IMR-90 (cell line): Measurements from ENCODE around the gene RPS10. TPM values are rescaled to one million over a fixed set of nuclear protein-coding genes. Genes with fewer than 3 reads are reported as not detected.
"Not testable (repeated sequence)": the region's sequence is repeated elsewhere in the genome, so short reads cannot be mapped to it uniquely, and the experiment has no call there.

Experiments used
- ATAC-seq: fragments of 200-7000 bp; cut with Tn5 transposase; 2 replicates; pipeline ENCODE4 v1.9.1; 2020; ENCODE audit warnings: low read depth, mild to moderate bottlenecking, moderate library complexity
- BruUV-seq: library from RNA; stranded (reverse); fragments of 400-500 nt; replicated peaks from 2 replicates; lab custom pipeline; 2021; lab: Mats Ljungman, UMichigan
- CTCF ChIA-PET: fragments of 300-600 bp; formaldehyde crosslinking; extraction: SDS; loops from one replicate; lab custom pipeline; 2021; ENCODE audit warnings: antibody characterized with exemption; lab: Yijun Ruan, JAX
- POLR2A ChIA-PET: fragments of 300-600 bp; sonication (Branson Sonifier 250); formaldehyde crosslinking; loops from one replicate; lab custom pipeline; 2022; ENCODE audit warnings: antibody characterized with exemption; ENCODE audit not compliant: unreplicated experiment; lab: Charles Lee
- DNase-seq: peaks from one replicate; pipeline ENCODE4 v3.0.0; 2013
- H2AFZ ChIP-seq: replicated peaks from 2 replicates; pipeline ENCODE3; 2013; ENCODE audit warnings: low read length, mild to moderate bottlenecking; ENCODE audit not compliant: poor library complexity
- H2AK5ac ChIP-seq: 2 replicates; pipeline ENCODE4 v1.6.1; 2013; ENCODE audit warnings: low read depth, low read length, inconsistent platforms
- H2AK9ac ChIP-seq: replicated peaks from 2 replicates; pipeline ENCODE3; 2013; ENCODE audit warnings: mild to moderate bottlenecking, low read depth, low read length, moderate library complexity; ENCODE audit not compliant: poor library complexity
- H2BK120ac ChIP-seq: 2 replicates; pipeline ENCODE4 v1.6.1; 2013; ENCODE audit warnings: low read depth, low read length, inconsistent platforms
- H2BK15ac ChIP-seq: 3 replicates; pipeline ENCODE4 v1.6.1; 2013; ENCODE audit warnings: low read depth, low read length, inconsistent platforms
- H2BK20ac ChIP-seq: 2 replicates; pipeline ENCODE4 v1.6.1; 2013; ENCODE audit warnings: low read depth, mild to moderate bottlenecking, inconsistent platforms, low read length, moderate library complexity
- H2BK5ac ChIP-seq: 2 replicates; pipeline ENCODE4 v1.6.1; 2013; ENCODE audit warnings: mild to moderate bottlenecking, low read depth, low read length, inconsistent platforms; ENCODE audit not compliant: poor library complexity, severe bottlenecking
- H3K14ac ChIP-seq: replicated peaks from 2 replicates; pipeline ENCODE4 v1.6.1; 2013; ENCODE audit warnings: low read depth, low read length, inconsistent platforms
- H3K18ac ChIP-seq: 2 replicates; pipeline ENCODE4 v1.6.1; 2013; ENCODE audit warnings: low read depth, low read length, control low read depth
- H3K23ac ChIP-seq: 2 replicates; pipeline ENCODE4 v1.6.1; 2013; ENCODE audit warnings: low read depth, low read length, inconsistent platforms
- H3K27ac ChIP-seq: 2 replicates; pipeline ENCODE4 v1.5.1; 2013; ENCODE audit warnings: mild to moderate bottlenecking, control low read depth, low read length; ENCODE audit not compliant: insufficient read depth
- H3K27me3 ChIP-seq: 2 replicates; pipeline ENCODE4 v1.6.1; 2013; ENCODE audit warnings: low read length; ENCODE audit not compliant: control insufficient read depth, insufficient read depth
- H3K36me3 ChIP-seq: 2 replicates; pipeline ENCODE4 v1.6.1; 2013; ENCODE audit warnings: low read length, mixed read lengths; ENCODE audit not compliant: control insufficient read depth, insufficient read depth
- H3K4ac ChIP-seq: 2 replicates; pipeline ENCODE4 v1.6.1; 2013; ENCODE audit warnings: low read depth, low read length, inconsistent platforms
- H3K4me1 ChIP-seq: 2 replicates; pipeline ENCODE4 v1.6.1; 2013; ENCODE audit warnings: low read length, mixed read lengths; ENCODE audit not compliant: control insufficient read depth, insufficient read depth
- H3K4me2 ChIP-seq: 2 replicates; pipeline ENCODE4 v1.6.1; 2013; ENCODE audit warnings: low read depth, mild to moderate bottlenecking, control low read depth, low read length, moderate library complexity
- H3K4me3 ChIP-seq: 2 replicates; pipeline ENCODE4 v1.5.1; 2013; ENCODE audit warnings: low read depth, mild to moderate bottlenecking, control low read depth, low read length, moderate library complexity; ENCODE audit not compliant: insufficient read depth
- H3K56ac ChIP-seq: 2 replicates; pipeline ENCODE4 v1.6.1; 2013; ENCODE audit warnings: low read length, inconsistent platforms; ENCODE audit not compliant: insufficient read depth; ENCODE audit errors: extremely low read depth
- H3K79me1 ChIP-seq, 2 experiments: 2 replicates each; pipeline ENCODE4 v1.6.1; 2013; ENCODE audit warnings: low read length in 2 of 2, inconsistent platforms in 1 of 2, low read depth in 1 of 2
- H3K9ac ChIP-seq: 2 replicates; pipeline ENCODE4 v1.6.1; 2013; ENCODE audit warnings: low read depth, low read length, control low read depth
- H3K9me1 ChIP-seq: 2 replicates; pipeline ENCODE4 v1.6.1; 2013; ENCODE audit warnings: low read length, inconsistent platforms; ENCODE audit not compliant: insufficient read depth
- H3K9me3 ChIP-seq: 2 replicates; pipeline ENCODE4 v1.6.1; 2013; ENCODE audit warnings: low read length; ENCODE audit not compliant: control insufficient read depth, insufficient read depth
- H4K20me1 ChIP-seq: 2 replicates; pipeline ENCODE4 v1.6.1; 2013; ENCODE audit warnings: low read length, inconsistent platforms; ENCODE audit not compliant: insufficient read depth
- H4K5ac ChIP-seq: 2 replicates; pipeline ENCODE4 v1.6.1; 2013; ENCODE audit warnings: mild to moderate bottlenecking, low read depth, low read length, control low read depth
- H4K8ac ChIP-seq, 2 experiments: 2 replicates each; pipeline ENCODE4 v1.6.1; 2013; ENCODE audit warnings: low read depth in 2 of 2, low read length in 2 of 2, control low read depth in 1 of 2, inconsistent platforms in 1 of 2
- H4K91ac ChIP-seq: 2 replicates; pipeline ENCODE4 v1.6.1; 2013; ENCODE audit warnings: low read depth, low read length, inconsistent platforms; ENCODE audit not compliant: insufficient read depth
- WGBS, 2 experiments: methylation state at CpG; one replicate each; pipeline versions ENCODE4 v1.1.5 to v1.1.7; 2013; ENCODE audit warnings: missing lambda C conversion rate in 2 of 2; ENCODE audit not compliant: insufficient read length in 1 of 2; ENCODE audit errors: extremely low coverage in 2 of 2; 5-methylcytosine and 5-hydroxymethylcytosine counted together
- dilution Hi-C: fragments of 300-500 bp; cut with HindIII; formaldehyde crosslinking; loops from one replicate; pipeline ENCODE4 v1.14.3; 2018; ENCODE audit warnings: low sequenced_read_pairs; ENCODE audit not compliant: unreplicated experiment
- in situ Hi-C: fragments of 300-500 bp; cut with MboI; formaldehyde crosslinking; loops from 3 replicates; pipeline ENCODE4 v1.14.3; 2019; ENCODE audit warnings: low sequenced_read_pairs, inconsistent platforms, mixed read lengths
- intact Hi-C: fragments of 100-400 bp; cut with micrococcal nuclease; formaldehyde crosslinking; loops from 2 replicates; pipeline ENCODE4 v1.10.0; 2022
- polyA plus RNA-seq, 3 experiments: library from polyadenylated mRNA; depleted of rRNA; stranded (reverse); fragments of >200 nt; gene quantifications; 2 replicates each; pipeline ENCODE4 v1.2.3, GENCODE V29; 2012; ENCODE audit warnings: low replicate concordance in 1 of 3
- total RNA-seq: library from RNA; depleted of rRNA; stranded (reverse); fragments of >200 nt; gene quantifications from 2 replicates; pipeline ENCODE4 v1.2.3, GENCODE V29; 2012

The RPS10 gene
- total and polyA plus RNA-seq, 2 of the 4 experiments (the other 2 are of a cell fraction), result 5,462 to 5,584 TPM

DNA sequence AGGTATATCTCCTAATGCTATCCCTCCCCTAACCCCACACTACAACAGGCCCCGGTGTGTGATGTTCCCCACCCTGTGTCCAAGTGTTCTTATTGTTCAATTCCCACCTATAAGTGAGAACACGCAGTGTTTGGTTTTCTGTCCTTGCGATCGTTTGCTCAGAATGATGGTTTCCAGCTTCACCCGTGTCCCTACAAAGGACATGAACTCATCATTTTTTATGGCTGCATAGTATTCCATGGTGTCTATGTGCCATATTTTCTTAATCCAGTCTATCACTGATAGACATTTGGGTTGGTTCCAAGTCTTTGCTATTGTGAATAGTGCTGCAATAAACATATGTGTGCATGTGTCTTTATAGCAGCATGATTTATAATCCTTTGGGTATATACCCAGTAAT lies 54.0 kb downstream of the RPS10 start:
- H3K4ac ChIP-seq, H4K91ac ChIP-seq, H3K56ac ChIP-seq, H2BK120ac ChIP-seq, intact Hi-C loops, H2BK15ac ChIP-seq, BruUV-seq, DNase-seq, H4K8ac ChIP-seq, CTCF ChIA-PET, H3K9ac ChIP-seq, H3K18ac ChIP-seq, H2AK9ac ChIP-seq, H2BK20ac ChIP-seq, H3K23ac ChIP-seq, H2AFZ ChIP-seq, H2BK5ac ChIP-seq, H3K4me2 ChIP-seq, H3K9me3 ChIP-seq, H4K5ac ChIP-seq, H3K4me3 ChIP-seq, H2AK5ac ChIP-seq, H3K4me1 ChIP-seq, ATAC-seq, H3K36me3 ChIP-seq, H3K14ac ChIP-seq, H3K27ac ChIP-seq, in situ Hi-C loops, POLR2A ChIA-PET, H3K27me3 ChIP-seq, dilution Hi-C loops: not testable (repeated sequence)
- peaks cover 36 to 74% of the 10 kb centered on the region in 2 experiments for H3K79me1 ChIP-seq
- peaks cover 45% of the 10 kb centered on the region for H4K20me1 ChIP-seq
- 100% methylated on average over 5 of the region's 5 CpGs; no CpG with 5 or more reads in 1 of the 2 experiments for WGBS, 2 experiments
- peaks cover 14% of the 10 kb centered on the region for H3K9me1 ChIP-seq
